HG03521 (cell line): ENCODE results near the gene PDZD2.

Experiments used
- ATAC-seq: cut with Tn5 transposase; IDR thresholded peaks from one replicate; pipeline ENCODE4 v1.9.1; 2021; ENCODE audit warnings: mild to moderate bottlenecking, moderate library complexity; ENCODE audit not compliant: unreplicated experiment

The PDZD2 gene

GRCh38 chr5:31809050-31809870, 170.3 kb downstream of the PDZD2 start:
- no peak for ATAC-seq

- no peak for ATAC-seq
Measured at GRCh38 chr5:31811210-31811609, 172.3 kb downstream of the PDZD2 start.

GRCh38 chr5:31815376-31815775, 176.4 kb downstream of the PDZD2 start:
- ATAC-seq, result no peak

DNA sequence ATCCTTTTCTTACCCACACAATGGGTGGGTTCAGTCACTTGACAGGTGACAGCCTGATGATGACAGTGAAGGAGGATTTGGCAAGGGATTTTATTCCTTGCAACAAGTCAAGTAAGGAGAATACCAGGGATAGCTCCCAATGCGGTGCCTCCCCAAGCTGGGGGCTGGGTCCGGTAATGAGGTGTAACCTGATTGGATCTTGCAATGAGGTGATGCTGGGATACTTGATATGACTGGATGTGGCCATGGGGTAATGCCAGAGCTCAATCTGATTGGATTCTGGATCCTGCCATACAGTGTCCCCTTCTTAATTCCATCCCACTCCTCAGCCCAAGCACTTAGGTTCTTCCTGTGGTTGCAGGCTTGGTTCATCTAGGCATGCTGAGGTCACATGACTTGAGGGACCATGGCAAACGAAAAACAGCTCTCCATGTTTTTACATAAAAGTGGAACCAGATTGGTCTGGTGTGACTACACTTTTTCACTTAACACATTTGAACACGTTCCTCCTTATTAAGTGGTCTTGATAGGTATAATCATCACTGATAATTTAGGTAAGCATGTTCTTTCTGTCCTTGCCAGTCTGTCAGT, 181.1 kb downstream of the PDZD2 start:
- ATAC-seq, result no peak

GRCh38 chr5:31823472-31823871, 184.5 kb downstream of the PDZD2 start:
- no peak for ATAC-seq

GRCh38 chr5:31824869-31825517, 186.1 kb downstream of the PDZD2 start:
- no peak for ATAC-seq

GRCh38 chr5:31825518-31826068, 186.7 kb downstream of the PDZD2 start:
- ATAC-seq, result no peak

DNA sequence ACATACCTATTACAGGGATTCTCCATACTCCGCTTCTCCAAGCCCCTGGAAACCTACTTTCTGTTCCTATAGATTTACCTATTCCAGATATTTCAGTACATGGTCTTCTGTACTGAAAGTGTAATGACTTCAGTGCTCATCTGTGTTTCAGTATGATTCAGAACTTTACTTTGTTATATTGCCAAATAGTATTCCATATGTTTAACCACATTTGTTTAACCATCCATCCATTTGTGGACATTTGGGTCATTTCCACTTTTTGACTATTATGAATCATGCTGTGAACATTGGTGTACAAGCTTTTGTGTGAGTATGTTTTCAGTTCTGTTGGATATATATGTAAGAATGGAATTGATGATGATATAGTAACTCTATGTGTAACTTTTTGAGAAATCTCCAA, 188.9 kb downstream of the PDZD2 start:
- no peak for ATAC-seq

- ATAC-seq, result no peak
Measured at GRCh38 chr5:31832966-31833365, 194.0 kb downstream of the PDZD2 start.

- ATAC-seq, result no peak
Measured at GRCh38 chr5:31833710-31834109, 194.8 kb downstream of the PDZD2 start.

DNA sequence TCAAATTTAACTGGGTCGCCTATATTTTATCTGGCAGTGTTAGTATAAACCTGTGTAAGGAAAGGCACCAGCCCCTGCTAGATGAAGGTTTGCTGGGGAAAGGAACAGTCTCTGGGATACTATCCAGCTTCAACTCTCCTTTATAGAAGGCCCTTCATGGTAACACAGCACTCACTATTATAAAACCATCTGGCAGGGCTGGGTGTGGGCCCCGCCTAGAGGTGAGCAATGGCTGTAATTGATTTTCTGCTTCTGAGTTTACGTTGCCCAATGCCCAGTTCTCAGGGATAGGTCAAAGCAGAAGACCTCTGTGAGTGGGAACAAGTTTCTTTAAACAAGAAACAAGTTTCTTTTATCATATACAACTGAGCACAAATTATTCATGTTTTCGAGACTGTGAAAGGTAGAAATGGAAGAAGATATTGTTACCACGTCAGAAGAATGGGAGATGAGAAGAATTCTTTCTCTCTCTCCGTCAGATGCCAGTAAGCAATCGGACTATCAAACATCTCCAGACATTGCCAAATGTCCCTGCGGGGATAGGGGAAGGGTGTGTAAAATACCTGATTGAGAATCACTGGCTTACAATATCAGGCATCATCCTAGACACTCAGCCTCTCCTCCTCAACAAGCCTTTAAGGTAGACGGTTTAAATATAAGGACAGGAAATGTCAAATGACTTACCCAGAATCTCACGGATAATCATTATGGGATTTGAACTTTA, 205.9 kb downstream of the PDZD2 start:
- no peak for ATAC-seq

DNA sequence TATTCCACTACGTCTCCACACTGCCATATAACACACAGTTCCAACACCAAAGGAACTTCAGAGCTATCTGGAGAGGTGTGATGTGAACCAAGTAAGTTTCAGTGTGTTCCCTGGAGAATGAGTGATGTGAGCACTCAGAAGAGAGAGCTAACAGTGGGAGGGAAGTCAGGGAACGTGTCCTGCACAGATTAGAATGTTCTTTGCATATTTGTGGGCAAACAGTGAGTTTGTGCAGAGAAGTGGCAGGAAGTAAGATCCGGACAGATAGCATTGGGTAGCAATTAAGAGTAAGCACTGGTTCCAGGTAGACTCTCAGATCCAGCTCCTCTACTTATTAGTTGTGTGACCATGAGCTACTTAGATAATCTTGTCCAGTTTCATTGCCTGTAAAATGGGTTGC, 206.4 kb downstream of the PDZD2 start:
- ATAC-seq, result no peak

DNA sequence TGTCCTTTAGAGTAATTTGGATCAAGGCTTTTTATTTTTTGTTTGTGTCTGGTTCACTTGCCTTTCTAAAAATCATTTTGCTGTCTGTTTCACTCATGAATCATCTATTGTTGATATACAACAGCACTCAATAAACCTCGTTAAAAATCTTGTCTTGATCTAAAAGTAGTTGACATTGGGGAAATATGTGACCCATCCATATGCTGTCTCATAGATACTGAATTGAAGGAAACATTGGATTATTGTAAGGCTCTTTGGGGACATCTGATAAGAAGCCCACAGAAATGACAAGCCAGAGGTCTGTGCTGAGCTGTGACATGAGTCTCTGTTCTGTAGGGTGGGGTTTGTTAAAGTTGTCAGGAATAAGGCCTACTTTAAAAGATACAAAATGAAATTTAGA, 208.0 kb downstream of the PDZD2 start:
- ATAC-seq, result no peak

DNA sequence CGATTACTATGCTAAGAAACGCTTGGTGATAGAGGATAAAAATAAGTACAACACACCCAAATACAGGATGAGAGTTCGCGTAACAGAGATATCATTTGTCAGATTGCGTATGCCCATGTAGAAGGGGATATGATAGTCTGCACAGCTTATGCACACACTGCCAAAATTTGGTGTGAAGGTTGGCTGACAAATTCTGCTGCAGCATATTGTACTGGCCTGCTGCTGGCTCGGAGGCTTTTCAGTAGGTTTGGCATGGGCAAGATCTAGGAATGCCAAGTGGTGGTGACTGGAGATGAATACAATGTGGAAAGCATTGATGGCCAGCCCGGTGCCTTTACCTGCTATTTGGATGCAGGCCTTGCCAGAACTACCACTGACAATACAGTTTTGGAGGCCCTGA, 208.4 kb downstream of the PDZD2 start:
- no peak for ATAC-seq

DNA sequence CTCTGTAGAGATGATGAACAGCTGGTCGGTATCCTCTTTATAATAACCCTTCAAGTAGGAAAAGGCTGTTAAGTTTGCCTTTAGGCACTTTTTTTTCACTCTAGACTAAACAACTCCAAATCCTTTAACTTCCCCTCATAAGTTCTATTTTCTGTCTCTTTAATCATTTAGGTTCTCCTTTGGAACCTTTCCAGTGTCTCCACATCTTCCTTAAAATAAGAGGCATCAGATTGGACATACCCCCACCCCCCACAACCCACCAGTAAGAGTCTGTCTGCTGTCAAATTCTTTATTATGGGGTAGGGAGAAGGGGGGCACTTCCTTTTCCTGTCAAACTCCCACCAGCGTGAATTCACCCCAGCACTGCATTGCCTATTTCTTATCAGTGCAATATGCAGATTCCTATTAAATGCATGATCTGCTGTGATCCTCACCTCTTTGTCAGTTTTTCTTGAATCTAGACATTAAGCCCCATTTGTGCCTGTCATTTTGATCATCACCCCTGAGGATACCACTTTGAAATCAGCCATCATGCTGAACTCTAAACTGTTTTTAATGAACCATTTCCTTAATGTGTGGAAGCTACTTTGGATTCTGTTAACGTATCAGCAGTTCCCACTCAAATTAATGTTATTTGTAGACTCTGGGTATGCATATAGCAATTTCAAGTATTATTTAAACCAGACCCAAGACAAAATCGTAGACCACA, 212.2 kb downstream of the PDZD2 start:
- no peak for ATAC-seq

GRCh38 chr5:31853398-31854135, 214.6 kb downstream of the PDZD2 start:
- no peak for ATAC-seq

GRCh38 chr5:31854181-31855133, 215.5 kb downstream of the PDZD2 start:
- no peak for ATAC-seq

- ATAC-seq, result no peak
Measured at GRCh38 chr5:31855134-31856040, 216.5 kb downstream of the PDZD2 start.
